SK-N-SH treated with all-trans-retinoic acid at 6 μM for 48 hours (cell line): ENCODE results near the gene LGI1.

Source experiments
- ARNTL ChIP-seq: fragments of 450-650 bp; formaldehyde crosslinking; IDR thresholded peaks from 2 replicates; pipeline ENCODE4 v1.5.0; 2020; ENCODE audit warnings: low read depth, mild to moderate bottlenecking, moderate library complexity, borderline replicate concordance
- BACH2 ChIP-seq: fragments of 250-450 bp; sonication (Bioruptor Pico); IDR thresholded peaks from 2 replicates; pipeline ENCODE4 v1.9.0; 2021; ENCODE audit warnings: mild to moderate bottlenecking, borderline replicate concordance
- ISL1 ChIP-seq: fragments of 250-450 bp; sonication (Bioruptor Pico); IDR thresholded peaks from 2 replicates; pipeline ENCODE4 v2.1.2; 2022; ENCODE audit warnings: mild to moderate bottlenecking, moderate library complexity
- OSR1 ChIP-seq: fragments of 250-450 bp; sonication (Bioruptor Pico); IDR thresholded peaks from 2 replicates; pipeline ENCODE4 v1.8.0; 2022; ENCODE audit warnings: moderate library complexity, mild to moderate bottlenecking, inconsistent platforms
- PPARA ChIP-seq: fragments of 250-450 bp; sonication (Bioruptor Pico); IDR thresholded peaks from 2 replicates; pipeline ENCODE4 v1.5.0; 2020; ENCODE audit warnings: mild to moderate bottlenecking, borderline replicate concordance
- RARB ChIP-seq: fragments of 250-450 bp; sonication (Bioruptor Pico); IDR thresholded peaks from 2 replicates; pipeline ENCODE4 v1.8.0; 2021; ENCODE audit warnings: mild to moderate bottlenecking, moderate library complexity
- TCF4 ChIP-seq: fragments of 250-450 bp; sonication (Bioruptor Pico); IDR thresholded peaks from 2 replicates; pipeline ENCODE4 v1.8.0; 2021; ENCODE audit warnings: mild to moderate bottlenecking, moderate library complexity, borderline replicate concordance
- TOX ChIP-seq: fragments of 250-450 bp; sonication (Bioruptor Pico); IDR thresholded peaks from 2 replicates; pipeline ENCODE4 v1.8.0; 2021; ENCODE audit warnings: mild to moderate bottlenecking, moderate library complexity, borderline replicate concordance
- ZFP3 ChIP-seq: fragments of 250-450 bp; sonication (Bioruptor Pico); IDR thresholded peaks from 2 replicates; pipeline ENCODE4 v1.5.0; 2020; ENCODE audit warnings: mild to moderate bottlenecking, moderate library complexity
- ZNF70 ChIP-seq: fragments of 450-650 bp; formaldehyde crosslinking; IDR thresholded peaks from 2 replicates; pipeline ENCODE4 v1.5.0; 2020; ENCODE audit warnings: mild to moderate bottlenecking, moderate library complexity
- ZNF8 ChIP-seq: fragments of 450-650 bp; formaldehyde crosslinking; IDR thresholded peaks from 2 replicates; pipeline ENCODE4 v1.5.0; 2020; ENCODE audit warnings: mild to moderate bottlenecking, moderate library complexity
- TF ChIP-seq, protein P1 (sequence below): fragments of 250-450 bp; sonication (Bioruptor Pico); IDR thresholded peaks from 2 replicates; pipeline ENCODE4 v1.8.0; 2020; ENCODE audit warnings: mild to moderate bottlenecking, moderate library complexity, borderline replicate concordance
- TF ChIP-seq, protein P2 (sequence below): fragments of 250-450 bp; sonication (Bioruptor Pico); IDR thresholded peaks from 2 replicates; pipeline ENCODE4 v1.5.0; 2020; ENCODE audit warnings: mild to moderate bottlenecking, moderate library complexity

DNA sequence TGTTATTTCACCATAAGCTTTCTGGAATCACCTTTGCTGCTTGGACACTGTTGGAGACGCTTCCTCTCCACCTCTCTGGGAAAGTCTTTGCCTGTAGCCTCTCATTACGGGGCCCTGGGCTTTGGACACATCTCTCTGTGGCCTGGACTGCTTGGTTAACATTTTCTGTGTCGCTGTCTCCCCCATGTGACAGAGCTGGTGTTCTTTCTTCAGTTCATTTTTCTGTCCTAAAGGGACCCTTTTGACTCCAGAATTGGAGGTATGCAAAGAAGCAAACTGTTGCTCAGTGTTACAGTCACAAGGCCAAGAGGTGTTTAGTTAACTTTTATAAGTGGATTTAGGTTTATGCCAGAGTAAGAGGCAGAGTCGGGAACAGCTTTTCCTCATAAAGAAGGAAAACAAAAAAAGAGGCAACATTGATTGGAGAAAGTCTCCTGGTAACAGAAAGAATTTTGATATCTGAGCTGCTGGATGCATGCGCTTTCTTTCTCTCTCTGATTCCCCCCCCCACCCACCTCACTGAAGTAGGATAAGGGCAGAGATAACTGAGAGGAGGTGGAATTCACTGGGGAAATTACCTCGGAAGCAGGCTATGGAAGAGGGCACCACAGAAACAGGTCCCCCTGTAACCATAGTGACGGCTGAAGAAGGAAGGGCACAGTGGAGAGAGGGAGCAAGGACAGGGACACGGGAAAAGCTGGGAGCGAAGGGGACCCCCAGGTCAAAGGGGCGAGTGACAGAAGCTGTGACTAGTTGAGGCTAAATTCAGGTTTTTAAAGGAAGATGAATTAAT, 57.8 kb downstream of the LGI1 start:
- TF ChIP-seq TOX (no peak), ZFP3 (CRISPR knock-in tag) (no peak), ISL1 (no peak), RARB (no peak), PPARA (CRISPR knock-in tag) (no peak), BACH2 (no peak), ARNTL (CRISPR knock-in tag) (no peak), ZNF8 (CRISPR knock-in tag) (no peak), ZNF70 (no peak), OSR1 (CRISPR knock-in tag) (no peak), TCF4 (no peak)
- TF ChIP-seq, protein P1, sequence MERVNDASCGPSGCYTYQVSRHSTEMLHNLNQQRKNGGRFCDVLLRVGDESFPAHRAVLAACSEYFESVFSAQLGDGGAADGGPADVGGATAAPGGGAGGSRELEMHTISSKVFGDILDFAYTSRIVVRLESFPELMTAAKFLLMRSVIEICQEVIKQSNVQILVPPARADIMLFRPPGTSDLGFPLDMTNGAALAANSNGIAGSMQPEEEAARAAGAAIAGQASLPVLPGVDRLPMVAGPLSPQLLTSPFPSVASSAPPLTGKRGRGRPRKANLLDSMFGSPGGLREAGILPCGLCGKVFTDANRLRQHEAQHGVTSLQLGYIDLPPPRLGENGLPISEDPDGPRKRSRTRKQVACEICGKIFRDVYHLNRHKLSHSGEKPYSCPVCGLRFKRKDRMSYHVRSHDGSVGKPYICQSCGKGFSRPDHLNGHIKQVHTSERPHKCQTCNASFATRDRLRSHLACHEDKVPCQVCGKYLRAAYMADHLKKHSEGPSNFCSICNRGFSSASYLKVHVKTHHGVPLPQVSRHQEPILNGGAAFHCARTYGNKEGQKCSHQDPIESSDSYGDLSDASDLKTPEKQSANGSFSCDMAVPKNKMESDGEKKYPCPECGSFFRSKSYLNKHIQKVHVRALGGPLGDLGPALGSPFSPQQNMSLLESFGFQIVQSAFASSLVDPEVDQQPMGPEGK (CRISPR knock-in tag) = no peak
- TF ChIP-seq, protein P2, sequence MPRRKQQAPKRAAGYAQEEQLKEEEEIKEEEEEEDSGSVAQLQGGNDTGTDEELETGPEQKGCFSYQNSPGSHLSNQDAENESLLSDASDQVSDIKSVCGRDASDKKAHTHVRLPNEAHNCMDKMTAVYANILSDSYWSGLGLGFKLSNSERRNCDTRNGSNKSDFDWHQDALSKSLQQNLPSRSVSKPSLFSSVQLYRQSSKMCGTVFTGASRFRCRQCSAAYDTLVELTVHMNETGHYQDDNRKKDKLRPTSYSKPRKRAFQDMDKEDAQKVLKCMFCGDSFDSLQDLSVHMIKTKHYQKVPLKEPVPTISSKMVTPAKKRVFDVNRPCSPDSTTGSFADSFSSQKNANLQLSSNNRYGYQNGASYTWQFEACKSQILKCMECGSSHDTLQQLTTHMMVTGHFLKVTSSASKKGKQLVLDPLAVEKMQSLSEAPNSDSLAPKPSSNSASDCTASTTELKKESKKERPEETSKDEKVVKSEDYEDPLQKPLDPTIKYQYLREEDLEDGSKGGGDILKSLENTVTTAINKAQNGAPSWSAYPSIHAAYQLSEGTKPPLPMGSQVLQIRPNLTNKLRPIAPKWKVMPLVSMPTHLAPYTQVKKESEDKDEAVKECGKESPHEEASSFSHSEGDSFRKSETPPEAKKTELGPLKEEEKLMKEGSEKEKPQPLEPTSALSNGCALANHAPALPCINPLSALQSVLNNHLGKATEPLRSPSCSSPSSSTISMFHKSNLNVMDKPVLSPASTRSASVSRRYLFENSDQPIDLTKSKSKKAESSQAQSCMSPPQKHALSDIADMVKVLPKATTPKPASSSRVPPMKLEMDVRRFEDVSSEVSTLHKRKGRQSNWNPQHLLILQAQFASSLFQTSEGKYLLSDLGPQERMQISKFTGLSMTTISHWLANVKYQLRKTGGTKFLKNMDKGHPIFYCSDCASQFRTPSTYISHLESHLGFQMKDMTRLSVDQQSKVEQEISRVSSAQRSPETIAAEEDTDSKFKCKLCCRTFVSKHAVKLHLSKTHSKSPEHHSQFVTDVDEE (CRISPR knock-in tag) = no peak
